K562 (cell line): ENCODE measurements around the gene ITGAX.

Experiments used
- ATF1 ChIP-seq, 2 experiments: fragments of 450-650 bp in 1 of 2; IDR thresholded peaks; 2 replicates each; pipeline ENCODE4 v1.6.1; 2016; ENCODE audit warnings: missing compliant biosample characterization in 1 of 2, missing genetic modification characterization in 1 of 2
- JUND ChIP-seq, 2 experiments: IDR thresholded peaks; 2 replicates in 1 of 2; 3 replicates in 1 of 2; pipeline ENCODE4 v1.6.1; 2011; ENCODE audit warnings: borderline replicate concordance in 2 of 2, low read depth in 2 of 2, low read length in 2 of 2, improper control_type of control experiment in 1 of 2, missing biosample characterization in 1 of 2, missing genetic modification characterization in 1 of 2, missing genetic modification reagents in 1 of 2
- POLR2A ChIP-seq: fragments of 450-650 bp; conservative IDR thresholded peaks from 2 replicates; pipeline ENCODE4 v1.6.1; 2016
- POLR2AphosphoS5 ChIP-seq: IDR thresholded peaks from 2 replicates; pipeline ENCODE4 v1.6.1; 2011; ENCODE audit warnings: mild to moderate bottlenecking, low read depth, low read length, moderate library complexity; ENCODE audit not compliant: control insufficient read depth, insufficient read depth
- SMAD4 ChIP-seq: fragments of 250-450 bp; sonication (Bioruptor Pico); conservative IDR thresholded peaks from 2 replicates; pipeline ENCODE4 v1.8.0; 2021; ENCODE audit warnings: inconsistent platforms, mild to moderate bottlenecking, moderate library complexity
- TAF1 ChIP-seq: IDR thresholded peaks from 2 replicates; pipeline ENCODE4 v1.6.1; 2011; ENCODE audit warnings: mild to moderate bottlenecking, low read length, moderate library complexity; ENCODE audit not compliant: insufficient read depth, control insufficient read depth, severe bottlenecking; ENCODE audit errors: extremely low read depth
- ZNF592 ChIP-seq: fragments of 450-650 bp; IDR thresholded peaks from 2 replicates; pipeline ENCODE4 v1.6.1; 2017; ENCODE audit warnings: antibody characterized with exemption, mild to moderate bottlenecking
- TF ChIP-seq, protein P1 (sequence below), 2 experiments: fragments of 450-650 bp; formaldehyde crosslinking in 1 of 2; IDR thresholded peaks; 2 replicates each; pipeline versions ENCODE4 v1.4.0 to v1.6.1; 2014 to 2020; ENCODE audit warnings: mild to moderate bottlenecking in 2 of 2, borderline replicate concordance in 1 of 2, low read depth in 1 of 2
- TF ChIP-seq, protein P2 (sequence below): fragments of 250-450 bp; sonication (Bioruptor Pico); IDR thresholded peaks from 2 replicates; pipeline ENCODE4 v1.8.0; 2022; ENCODE audit warnings: moderate library complexity, mild to moderate bottlenecking, inconsistent platforms

DNA sequence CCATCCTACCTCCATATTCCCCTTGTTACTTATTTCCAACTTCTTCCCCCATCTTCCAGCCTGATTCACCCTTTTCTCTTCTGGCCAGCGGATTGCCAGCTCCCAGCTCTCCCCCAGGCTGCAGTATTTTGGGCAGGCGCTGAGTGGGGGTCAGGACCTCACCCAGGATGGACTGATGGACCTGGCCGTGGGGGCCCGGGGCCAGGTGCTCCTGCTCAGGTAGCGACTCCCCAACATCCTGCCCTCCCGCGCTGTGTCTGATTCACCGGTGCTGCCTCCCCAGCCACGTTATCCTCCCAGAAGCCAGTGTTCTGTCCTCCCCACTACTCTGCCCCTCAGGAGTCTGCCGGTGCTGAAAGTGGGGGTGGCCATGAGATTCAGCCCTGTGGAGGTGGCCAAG, 57.8 kb downstream of the ITGAX start:
- TF ChIP-seq, protein P1, sequence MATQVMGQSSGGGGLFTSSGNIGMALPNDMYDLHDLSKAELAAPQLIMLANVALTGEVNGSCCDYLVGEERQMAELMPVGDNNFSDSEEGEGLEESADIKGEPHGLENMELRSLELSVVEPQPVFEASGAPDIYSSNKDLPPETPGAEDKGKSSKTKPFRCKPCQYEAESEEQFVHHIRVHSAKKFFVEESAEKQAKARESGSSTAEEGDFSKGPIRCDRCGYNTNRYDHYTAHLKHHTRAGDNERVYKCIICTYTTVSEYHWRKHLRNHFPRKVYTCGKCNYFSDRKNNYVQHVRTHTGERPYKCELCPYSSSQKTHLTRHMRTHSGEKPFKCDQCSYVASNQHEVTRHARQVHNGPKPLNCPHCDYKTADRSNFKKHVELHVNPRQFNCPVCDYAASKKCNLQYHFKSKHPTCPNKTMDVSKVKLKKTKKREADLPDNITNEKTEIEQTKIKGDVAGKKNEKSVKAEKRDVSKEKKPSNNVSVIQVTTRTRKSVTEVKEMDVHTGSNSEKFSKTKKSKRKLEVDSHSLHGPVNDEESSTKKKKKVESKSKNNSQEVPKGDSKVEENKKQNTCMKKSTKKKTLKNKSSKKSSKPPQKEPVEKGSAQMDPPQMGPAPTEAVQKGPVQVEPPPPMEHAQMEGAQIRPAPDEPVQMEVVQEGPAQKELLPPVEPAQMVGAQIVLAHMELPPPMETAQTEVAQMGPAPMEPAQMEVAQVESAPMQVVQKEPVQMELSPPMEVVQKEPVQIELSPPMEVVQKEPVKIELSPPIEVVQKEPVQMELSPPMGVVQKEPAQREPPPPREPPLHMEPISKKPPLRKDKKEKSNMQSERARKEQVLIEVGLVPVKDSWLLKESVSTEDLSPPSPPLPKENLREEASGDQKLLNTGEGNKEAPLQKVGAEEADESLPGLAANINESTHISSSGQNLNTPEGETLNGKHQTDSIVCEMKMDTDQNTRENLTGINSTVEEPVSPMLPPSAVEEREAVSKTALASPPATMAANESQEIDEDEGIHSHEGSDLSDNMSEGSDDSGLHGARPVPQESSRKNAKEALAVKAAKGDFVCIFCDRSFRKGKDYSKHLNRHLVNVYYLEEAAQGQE (IDR thresholded peaks at IDR 0.05; ENCODE audit: borderline replicate concordance), result no peak
- TF ChIP-seq, protein P1 (CRISPR knock-in tag; IDR thresholded peaks at IDR 0.05; ENCODE audit: low read depth), result no peak
- TF ChIP-seq TAF1, result no peak
- TF ChIP-seq, protein P2, sequence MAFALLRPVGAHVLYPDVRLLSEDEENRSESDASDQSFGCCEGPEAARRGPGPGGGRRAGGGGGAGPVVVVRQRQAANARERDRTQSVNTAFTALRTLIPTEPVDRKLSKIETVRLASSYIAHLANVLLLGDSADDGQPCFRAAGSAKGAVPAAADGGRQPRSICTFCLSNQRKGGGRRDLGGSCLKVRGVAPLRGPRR (CRISPR knock-in tag), result no peak
- TF ChIP-seq ZNF592, result no peak
- no peak for TF ChIP-seq POLR2A
- TF ChIP-seq JUND (IDR thresholded peaks at IDR 0.05; ENCODE audit: borderline replicate concordance, low read depth, low read length), result no peak
- no peak for TF ChIP-seq JUND (tag; IDR thresholded peaks at IDR 0.05; ENCODE audit: borderline replicate concordance, low read depth, low read length)
- no peak for TF ChIP-seq POLR2AphosphoS5
- no peak for TF ChIP-seq ATF1 (CRISPR knock-in tag; IDR thresholded peaks at IDR 0.05)
- TF ChIP-seq ATF1 (tag; IDR thresholded peaks at IDR 0.05), result no peak
- no peak for TF ChIP-seq SMAD4 (CRISPR knock-in tag)
